ENCODE results near the gene ZC4H2.
"Not testable (repeated sequence)": the region's sequence is repeated elsewhere in the genome, so short reads cannot be mapped to it uniquely, and the experiment has no call there.

The ZC4H2 gene, protein sequence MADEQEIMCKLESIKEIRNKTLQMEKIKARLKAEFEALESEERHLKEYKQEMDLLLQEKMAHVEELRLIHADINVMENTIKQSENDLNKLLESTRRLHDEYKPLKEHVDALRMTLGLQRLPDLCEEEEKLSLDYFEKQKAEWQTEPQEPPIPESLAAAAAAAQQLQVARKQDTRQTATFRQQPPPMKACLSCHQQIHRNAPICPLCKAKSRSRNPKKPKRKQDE

GRCh38 chrX:64975989-64976672 lies at the start of gene ZC4H2:
Gene ZC4H2 (minus strand): TSS chrX:64976450. CDS start chrX:64976377, 73 bp downstream.
- peak; percentile 77 for DNase-seq (ENCODE audit: low spot score)
- TF ChIP-seq CTCF (IDR thresholded peaks at IDR 0.05): no peak
- Histone ChIP-seq H3K27ac (peak within 1 kb of the TSS in 1 of 2 donors; percentile 44), H3K4me3 (peak within 1 kb of the TSS; percentile 78)

- TF ChIP-seq CTCF (IDR thresholded peaks at IDR 0.05): no peak
- no peak for DNase-seq (ENCODE audit: low spot score)
- H3K27ac ChIP-seq: no peak overlapping the region
- H3K4me3 ChIP-seq: no peak overlapping the region
Measured at GRCh38 chrX:65017451-65017850, 41.2 kb upstream of the ZC4H2 start.

DNA sequence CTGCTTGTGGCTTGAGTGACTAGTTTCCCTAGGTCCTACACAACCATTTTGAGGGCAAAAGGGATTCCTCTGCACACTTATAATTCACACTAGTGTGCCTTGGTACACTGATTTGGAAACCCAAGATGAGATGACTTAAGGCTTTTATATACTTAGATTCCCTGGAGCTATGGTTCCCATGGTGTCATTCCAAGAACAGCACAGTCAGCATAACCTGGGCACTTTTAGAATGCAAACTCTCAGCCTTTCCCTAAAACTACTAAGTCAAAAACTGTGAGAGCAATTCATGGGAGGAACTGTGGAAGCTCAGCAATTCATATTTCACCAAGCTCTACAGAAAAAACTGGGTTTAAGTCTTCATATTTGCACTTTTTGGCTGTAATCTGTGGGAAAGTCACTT lies 38.0 kb upstream of the ZC4H2 start:
- no peak overlapping the region for H3K4me3 ChIP-seq
- TF ChIP-seq CTCF (IDR thresholded peaks at IDR 0.05): no peak
- DNase-seq (ENCODE audit: low spot score): no peak
- H3K27ac ChIP-seq: no peak overlapping the region

- Histone ChIP-seq H3K4me3 (no peak overlapping the region), H3K27ac (no peak overlapping the region)
- DNase-seq (ENCODE audit: low spot score): no peak
- TF ChIP-seq CTCF (IDR thresholded peaks at IDR 0.05): no peak
Measured at GRCh38 chrX:65009459-65009858, 33.2 kb upstream of the ZC4H2 start.

DNA sequence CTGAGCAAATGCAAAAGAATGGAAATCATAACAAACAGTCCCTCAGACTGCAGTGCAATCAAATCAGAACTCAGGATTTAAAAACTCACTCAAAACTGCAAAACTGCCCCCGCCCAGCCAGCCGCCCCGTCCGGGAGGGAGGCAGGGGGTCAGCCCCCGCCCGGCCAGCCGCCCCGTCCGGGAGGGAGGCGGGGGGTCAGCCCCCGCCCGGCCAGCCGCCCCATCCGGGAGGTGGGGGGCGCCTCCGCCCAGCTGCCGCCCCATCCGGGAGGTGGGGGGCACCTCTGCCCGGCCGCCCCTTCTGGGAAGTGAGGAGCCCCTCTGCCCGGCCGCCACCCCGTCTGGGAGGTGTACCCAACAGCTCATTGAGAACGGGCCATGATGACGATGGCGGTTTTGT lies 26.0 kb upstream of the ZC4H2 start:
- not testable (repeated sequence) for DNase-seq (ENCODE audit: low spot score); H3K27ac ChIP-seq; H3K4me3 ChIP-seq

- Histone ChIP-seq H3K27ac (no peak overlapping the region), H3K4me3 (no peak overlapping the region)
- TF ChIP-seq CTCF (IDR thresholded peaks at IDR 0.05): no peak
- DNase-seq (ENCODE audit: low spot score): no peak
Measured at GRCh38 chrX:64996805-64997204, 20.6 kb upstream of the ZC4H2 start.

DNA sequence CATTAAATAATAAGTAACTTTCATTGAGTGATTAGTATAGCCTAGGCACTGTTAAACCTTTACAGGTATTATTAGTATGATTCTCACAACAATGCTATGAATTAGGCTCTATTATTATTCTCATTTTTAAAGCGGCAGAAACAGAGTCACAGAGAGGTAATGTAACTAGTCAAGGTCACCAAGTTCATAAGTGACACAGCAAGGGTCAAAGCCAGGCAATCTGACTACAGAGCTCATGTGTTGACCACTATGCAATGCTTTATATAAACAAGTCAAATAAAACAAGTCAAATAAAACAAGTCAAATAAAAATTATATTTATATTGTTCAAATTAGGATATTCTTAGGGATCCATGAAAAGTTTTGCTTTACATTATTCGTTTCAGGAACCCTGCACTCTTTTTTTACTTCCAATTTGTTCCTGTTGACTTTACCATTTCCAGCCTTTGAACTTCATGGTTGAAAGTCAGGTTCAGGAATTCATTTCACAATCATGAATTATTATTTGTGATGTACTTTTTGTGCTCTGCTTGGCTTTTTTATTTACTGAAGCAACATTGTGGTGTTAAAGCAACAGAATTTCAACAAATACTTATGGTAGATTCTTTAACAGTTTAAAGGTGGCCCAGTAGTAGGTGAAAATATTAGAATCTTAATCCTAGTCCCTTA lies 18.0 kb upstream of the ZC4H2 start:
- TF ChIP-seq CTCF (IDR thresholded peaks at IDR 0.05): no peak
- no peak overlapping the region for H3K4me3 ChIP-seq

More for the DNA sequence above, 18.0 kb upstream of the ZC4H2 start:
- DNase-seq (ENCODE audit: low spot score): no peak
- no peak overlapping the region for H3K27ac ChIP-seq
